HG03457 (cell line): ENCODE measurements around the gene MAB21L4.

Experiments used
- ATAC-seq: cut with Tn5 transposase; IDR thresholded peaks from one replicate; pipeline ENCODE4 v1.9.1; 2021; ENCODE audit warnings: moderate number of reproducible peaks; ENCODE audit not compliant: unreplicated experiment

The MAB21L4 gene

DNA sequence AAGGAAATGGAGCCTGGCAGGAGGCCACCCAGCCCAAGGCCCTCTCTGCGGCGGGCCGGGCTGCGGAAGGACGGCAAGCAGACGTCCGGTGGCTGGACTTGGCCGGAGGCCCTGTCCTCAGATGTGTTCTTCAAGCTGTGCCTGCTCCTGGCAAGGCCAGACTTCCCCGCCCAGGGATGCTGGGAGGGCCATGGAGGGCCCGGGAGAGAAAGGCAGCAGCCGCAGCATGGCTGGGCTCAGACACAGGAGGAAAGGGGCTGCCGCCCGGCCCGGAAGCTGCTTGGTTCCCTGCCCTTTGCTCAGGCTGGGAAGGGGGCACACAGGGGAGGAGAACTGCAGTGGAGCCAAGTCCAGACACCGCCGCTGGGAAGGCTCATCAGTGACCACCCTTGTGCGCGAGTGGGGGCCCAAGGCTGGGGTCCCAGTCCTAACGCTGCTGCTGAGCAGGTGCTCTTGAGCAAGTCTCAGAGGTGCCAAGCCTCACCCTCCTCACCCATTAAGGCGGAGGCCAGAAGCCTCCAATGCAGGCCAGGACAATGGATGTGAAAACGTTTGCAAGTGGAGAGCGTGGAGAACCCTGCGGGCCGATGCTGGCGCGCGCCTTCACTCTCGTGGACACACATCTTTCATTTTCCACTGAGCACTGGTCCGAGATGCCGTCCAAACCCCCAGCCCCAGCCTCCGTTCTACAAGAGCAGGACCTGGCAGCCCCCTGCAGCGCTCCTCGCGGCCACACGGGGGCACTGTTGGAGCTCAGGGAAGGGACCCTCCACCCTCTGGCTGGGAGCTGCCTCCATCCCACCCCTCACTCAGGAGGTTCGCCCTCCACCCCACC, 18.1 kb upstream of the MAB21L4 start:
- ATAC-seq = no peak

DNA sequence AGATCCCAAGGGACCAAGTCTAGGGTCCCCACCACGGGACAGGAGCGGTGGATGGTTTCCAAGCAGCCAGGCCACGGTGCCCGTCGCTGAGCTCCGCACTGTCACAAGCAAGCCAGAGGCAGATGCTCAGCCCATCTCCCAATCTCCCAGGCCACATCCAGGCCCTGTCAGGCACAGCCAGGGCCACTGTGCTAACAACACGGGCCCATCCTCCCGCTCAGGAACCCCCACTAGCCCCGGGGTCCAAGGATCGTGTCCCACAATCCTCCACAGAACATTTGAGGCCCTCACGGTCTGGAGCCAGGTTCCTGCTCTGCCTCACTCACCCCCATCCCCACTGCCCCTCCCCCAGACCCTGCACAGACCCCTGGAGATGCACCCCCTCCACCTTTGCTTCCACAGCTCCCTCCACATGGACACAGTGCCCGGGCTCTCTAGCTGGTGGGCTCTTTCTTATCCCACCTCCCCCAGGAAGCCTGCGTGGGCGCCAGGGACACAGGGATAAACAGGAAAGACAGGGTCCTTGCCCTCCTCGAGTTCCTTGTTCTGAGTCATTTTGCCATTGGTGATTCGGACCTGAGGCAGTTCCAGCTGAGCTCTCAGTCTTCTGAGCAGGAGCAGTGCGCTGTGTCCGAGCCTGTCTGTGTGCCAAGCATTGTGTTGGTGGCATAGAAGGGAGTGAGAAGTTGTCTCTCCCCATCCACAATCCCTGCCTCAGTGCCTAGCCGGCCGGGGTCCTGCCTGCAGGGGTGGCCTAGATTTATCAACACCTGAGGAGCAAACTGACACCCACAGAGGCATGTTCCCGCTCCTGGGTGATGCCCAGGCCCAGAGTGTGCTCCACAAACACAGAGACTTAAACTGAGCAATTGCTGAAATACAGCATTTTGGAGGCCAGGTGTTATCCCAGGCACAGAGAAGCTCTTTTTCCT, 17.2 kb upstream of the MAB21L4 start:
- no peak for ATAC-seq

DNA sequence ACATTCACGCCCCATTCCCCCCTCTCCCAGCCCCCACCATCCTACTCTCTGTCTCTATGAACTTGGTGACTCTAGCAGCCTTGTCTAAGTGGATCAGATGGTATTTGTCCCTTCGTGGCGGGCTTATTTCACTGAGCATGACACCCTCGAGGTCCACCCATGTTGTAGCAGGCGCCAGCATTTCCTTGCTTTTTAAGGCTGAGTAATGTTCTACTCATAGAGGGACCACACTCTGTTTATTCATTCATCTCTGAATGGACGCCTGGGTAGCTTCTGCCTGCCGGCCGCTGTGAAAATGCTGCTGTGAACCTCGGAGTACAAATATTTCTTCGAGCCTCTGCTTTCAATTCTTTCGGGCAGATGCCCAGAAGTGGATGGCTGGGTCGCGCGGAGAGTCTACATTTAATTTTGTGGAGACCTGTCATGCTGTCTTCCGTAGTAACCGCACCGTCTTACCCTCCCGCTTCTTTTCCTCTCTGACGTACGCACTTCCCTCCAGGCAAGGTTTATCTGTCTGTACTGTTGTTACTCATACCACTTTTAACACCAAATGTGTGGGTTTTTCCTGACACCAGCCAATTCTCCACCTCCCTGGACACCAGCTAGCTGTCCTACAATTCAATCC, 15.8 kb upstream of the MAB21L4 start:
- no peak for ATAC-seq

DNA sequence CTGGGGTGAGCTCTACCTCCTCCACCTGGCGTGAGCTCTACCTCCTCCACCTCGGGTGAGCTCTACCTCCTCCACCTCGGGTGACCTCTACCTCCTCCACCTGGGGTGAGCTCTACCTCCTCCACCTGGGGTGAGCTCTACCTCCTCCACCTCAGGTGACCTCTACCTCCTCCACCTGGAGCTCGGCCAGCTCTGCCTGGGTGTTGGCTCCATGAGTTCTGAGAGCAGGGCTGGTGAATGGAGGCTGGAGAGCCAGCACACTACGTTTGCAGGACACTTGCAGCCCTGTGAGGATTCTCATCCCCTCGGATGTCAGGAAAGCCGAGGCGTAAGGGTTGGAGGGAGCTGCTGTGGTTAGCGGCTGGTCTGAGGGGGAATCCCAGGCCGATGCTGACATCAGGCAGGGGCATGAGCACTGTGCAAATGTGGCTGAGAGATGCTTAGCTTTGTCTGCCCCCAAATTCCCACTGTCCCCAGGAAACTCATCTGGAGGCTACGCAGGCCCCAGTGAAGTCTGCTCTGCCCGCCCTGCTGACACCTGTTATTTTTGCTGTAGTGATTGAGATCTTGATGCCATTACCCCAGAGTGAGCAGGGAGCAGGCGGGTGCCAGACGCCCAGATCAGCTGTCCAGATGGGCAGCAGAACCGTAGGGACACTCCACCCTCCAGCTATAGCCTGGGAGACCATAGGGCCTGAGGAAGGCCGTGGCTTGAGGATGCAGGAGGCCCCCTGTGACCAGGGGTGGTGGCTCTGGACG, 13.4 kb upstream of the MAB21L4 start:
- no peak for ATAC-seq

DNA sequence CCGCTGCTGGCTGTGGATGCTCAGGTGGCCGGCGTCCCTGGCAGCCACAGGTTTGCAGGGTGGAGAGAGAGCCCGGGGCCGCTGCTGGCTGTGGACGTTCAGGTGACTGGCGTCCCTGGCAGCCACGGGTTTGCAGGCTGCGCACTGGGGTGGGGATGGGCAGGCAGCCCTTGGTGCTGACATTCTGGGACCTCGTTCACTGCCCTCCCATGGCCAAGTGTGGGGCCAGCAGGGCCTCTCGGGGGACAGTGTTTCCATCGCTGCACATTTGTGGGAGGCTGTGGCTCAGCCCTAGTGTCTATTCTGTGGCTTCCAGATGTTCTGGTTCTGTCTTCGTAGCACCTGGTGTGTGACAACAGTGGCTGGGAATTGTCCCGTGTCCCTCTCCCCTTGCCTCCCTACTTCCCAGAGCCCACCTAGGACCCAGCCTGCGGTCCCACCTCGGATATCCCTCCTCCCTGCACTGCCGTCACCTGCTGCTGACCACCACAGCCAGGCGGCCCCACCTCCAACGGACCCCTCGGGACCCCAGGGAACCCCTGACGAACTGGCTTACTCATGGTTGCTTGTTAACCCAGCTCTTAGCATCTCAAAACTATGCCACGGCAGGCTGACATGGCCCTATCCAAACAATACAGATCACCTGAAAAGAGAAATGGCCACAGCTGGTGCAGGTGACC, 11.1 kb upstream of the MAB21L4 start:
- ATAC-seq = no peak

- no peak for ATAC-seq
Measured at GRCh38 chr2:240906141-240906910, 10.4 kb upstream of the MAB21L4 start, which contains the start of gene CROCC2. TSS of gene CROCC2 (plus strand) at chr2:240906336. CDS start at chr2:240906514, 178 bp downstream.

GRCh38 chr2:240905176-240905781, 9.3 kb upstream of the MAB21L4 start:
- no peak for ATAC-seq

DNA sequence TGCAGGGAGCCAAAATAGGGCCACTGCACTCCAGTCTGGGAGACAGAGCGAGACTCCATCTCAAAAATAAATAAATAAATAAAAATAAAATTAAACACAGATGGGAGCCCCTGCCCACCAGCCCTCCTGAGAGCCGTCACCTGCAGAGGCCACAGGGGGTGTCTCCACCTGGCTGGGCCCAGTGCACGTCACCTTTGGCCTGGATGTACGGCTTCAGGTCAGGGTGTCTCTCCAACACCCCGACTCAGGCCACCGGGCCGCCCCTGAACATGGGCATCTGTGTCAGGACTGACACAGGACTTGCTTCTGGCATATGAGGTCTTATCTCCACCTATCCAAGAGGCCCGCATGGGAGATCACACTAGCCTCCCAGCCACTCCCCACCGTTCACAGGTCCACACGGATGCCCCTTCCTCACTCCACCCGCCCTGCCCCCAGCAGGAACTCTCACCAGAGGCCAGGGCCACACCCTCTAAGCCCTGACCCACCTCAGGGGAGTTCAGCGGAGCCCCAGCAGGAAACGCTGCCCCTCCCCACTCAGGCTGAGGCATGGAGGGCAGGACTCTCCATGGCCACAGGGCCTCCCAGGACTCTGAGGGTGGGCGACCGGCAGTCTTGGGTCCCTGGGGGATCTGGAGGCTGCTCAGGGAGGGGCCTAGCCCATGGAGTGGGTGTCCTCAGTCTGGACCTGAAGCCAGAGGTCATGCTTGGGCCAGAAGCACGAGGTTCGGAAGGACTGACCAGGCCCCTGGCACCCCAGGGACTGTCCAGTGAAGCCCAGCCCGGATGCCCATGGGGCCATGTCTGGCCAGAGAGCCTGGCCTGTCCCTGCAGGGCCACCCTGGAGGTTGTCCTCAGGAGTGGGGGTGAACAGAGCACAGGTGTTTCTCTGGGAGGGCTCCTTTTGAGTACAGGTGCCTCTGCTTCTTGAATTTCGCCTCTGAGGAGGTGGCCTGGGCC, 8.5 kb upstream of the MAB21L4 start:
- no peak for ATAC-seq

GRCh38 chr2:240903191-240904060, 7.5 kb upstream of the MAB21L4 start:
- ATAC-seq = no peak

GRCh38 chr2:240902615-240903041, 6.7 kb upstream of the MAB21L4 start:
- ATAC-seq = no peak

- ATAC-seq = no peak
Measured at GRCh38 chr2:240901986-240902614, 6.1 kb upstream of the MAB21L4 start.

DNA sequence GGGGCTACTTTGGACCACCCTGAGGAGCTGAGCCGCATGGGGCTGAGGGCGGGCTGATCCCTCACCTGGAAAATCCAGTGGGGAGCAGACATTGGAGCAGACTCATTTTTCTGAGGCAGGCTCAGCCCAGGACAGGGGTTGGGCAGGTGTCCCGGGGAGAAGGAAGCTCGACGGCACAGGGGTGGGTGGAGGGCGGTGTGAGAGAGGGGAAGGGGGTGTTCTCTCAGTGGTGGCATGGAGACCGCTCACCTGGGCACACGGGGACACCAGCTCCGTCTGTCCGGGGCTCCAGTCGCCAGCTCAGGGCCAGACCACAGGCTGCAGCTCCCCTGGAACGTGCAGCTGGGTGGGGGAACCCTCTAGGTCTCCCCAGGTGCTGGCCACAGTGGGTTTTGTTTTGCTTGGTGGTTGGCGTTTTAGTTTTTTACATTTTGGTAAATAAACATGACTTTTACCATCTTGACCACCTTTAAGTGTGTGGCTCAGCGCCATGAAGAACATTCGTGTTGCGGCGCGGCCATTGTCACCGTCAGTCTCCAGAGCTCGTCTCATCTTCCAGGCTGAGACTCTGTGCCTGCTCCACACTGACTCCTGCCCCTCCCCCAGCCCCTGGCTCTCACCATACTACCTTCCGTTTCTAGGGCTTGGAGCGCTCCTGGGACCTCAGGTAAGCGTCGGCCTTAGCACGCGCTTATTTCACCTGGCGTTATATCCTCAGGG, 4.3 kb upstream of the MAB21L4 start:
- ATAC-seq = no peak

DNA sequence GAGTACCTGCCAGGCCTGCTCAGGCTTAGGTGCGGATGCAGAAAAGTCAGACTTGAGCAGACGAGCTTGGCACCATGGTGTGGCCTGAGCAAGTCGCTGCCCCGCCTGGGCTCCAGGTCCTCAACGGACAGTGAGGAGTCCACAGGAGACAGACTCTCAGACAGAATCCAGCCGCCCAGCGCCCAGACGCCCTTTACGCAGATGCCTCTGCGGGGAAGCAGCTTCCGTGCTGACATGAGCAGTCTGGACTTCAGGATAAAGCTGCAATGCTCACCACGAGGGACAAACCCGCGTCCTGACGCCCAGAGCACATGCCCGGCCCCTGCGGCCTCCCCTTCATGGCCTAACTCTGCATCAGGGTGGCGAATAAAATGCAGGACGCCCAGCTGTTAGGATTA, 3.5 kb upstream of the MAB21L4 start:
- ATAC-seq = no peak

DNA sequence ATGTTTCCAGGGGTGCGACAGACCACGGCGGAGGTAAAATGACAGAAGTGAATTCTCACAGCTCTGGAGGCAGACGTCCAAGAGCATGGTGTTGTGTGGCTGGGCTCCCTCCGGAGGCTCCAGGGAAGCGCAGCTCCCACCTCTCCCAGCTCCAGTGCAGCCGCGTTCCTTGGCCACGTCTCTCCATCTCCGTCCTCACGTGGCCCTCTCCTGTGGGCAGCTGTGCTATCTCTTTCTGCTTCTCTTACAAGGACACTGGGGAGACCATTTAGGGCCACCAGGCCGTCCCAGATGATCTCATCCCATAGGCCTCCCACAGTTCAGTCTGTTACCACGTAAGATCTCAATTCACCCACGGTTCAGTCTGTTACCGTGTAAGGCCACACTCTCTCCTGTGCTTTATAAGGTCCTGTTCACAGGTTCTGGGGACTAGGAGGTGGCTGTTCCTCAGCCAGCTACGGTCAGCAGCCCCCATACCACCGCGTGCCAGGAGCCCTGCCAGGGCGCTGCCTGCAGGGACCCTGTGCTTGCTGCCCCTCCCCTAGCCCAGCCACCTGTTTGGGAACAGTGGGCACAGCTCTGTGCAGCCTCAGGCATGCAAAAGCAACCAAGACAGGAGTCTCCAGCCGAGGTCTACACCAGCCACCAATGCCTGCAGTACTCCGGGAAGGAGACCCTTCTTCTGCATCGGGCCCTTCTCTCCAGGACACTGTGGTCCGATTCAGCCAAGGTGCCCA, 2.9 kb upstream of the MAB21L4 start:
- ATAC-seq = no peak
